GM18907 (cell line): Measurements from ENCODE around the gene TMEM208.

ENCODE experiments used
- ATAC-seq: cut with Tn5 transposase; IDR thresholded peaks from one replicate; pipeline ENCODE4 v1.9.1; 2021; ENCODE audit warnings: mild to moderate bottlenecking, moderate library complexity; ENCODE audit not compliant: unreplicated experiment

The TMEM208 gene

GRCh38 chr16:67226804-67227566, at the start of gene TMEM208:
Gene TMEM208 (plus strand): TSS chr16:67227130. CDS start chr16:67227219, 89 bp downstream.
- peak; percentile 89 for ATAC-seq

- no peak for ATAC-seq
These were observed 48.9 kb upstream of the TMEM208 start for GRCh38 chr16:67177743-67178699.

GRCh38 chr16:67179421-67180080, 47.4 kb upstream of the TMEM208 start:
- ATAC-seq: no peak

- no peak for ATAC-seq
These were observed 46.8 kb upstream of the TMEM208 start for GRCh38 chr16:67180166-67180565.

GRCh38 chr16:67181346-67181745, 45.6 kb upstream of the TMEM208 start:
- no peak for ATAC-seq

- ATAC-seq: no peak
These were observed 44.6 kb upstream of the TMEM208 start for GRCh38 chr16:67182288-67182687.

- no peak for ATAC-seq
These were observed 43.7 kb upstream of the TMEM208 start for GRCh38 chr16:67183284-67183626.

- ATAC-seq: peak; percentile 88
These were observed 43.1 kb upstream of the TMEM208 start, which contains the start of gene MATCAP1 for GRCh38 chr16:67183627-67184452. Gene MATCAP1 (minus strand): TSS chr16:67183963. CDS start chr16:67180610, 3,353 bp downstream.

GRCh38 chr16:67184453-67184994, 42.4 kb upstream of the TMEM208 start:
- peak; percentile 10 for ATAC-seq

GRCh38 chr16:67184995-67185650, 41.8 kb upstream of the TMEM208 start:
- ATAC-seq: no peak

GRCh38 chr16:67185651-67186134, 41.2 kb upstream of the TMEM208 start:
- no peak for ATAC-seq

- no peak for ATAC-seq
These were observed 40.4 kb upstream of the TMEM208 start for GRCh38 chr16:67186550-67186950.

GRCh38 chr16:67187175-67187890, 39.6 kb upstream of the TMEM208 start:
- no peak for ATAC-seq

GRCh38 chr16:67188323-67188722, 38.6 kb upstream of the TMEM208 start:
- ATAC-seq: no peak

GRCh38 chr16:67188798-67189197, 38.1 kb upstream of the TMEM208 start:
- ATAC-seq: no peak

GRCh38 chr16:67190041-67190440, 36.9 kb upstream of the TMEM208 start, which contains the start of gene EXOC3L1:
Gene EXOC3L1 (minus strand): TSS chr16:67190136. CDS start chr16:67189676, 460 bp downstream.
- no peak for ATAC-seq

GRCh38 chr16:67190448-67191399, 36.2 kb upstream of the TMEM208 start:
- ATAC-seq: no peak
